ENCODE results near the gene NCOR2.

- no peak for TF ChIP-seq CTCF (IDR thresholded peaks at IDR 0.05)
- TF ChIP-seq POLR2A (IDR thresholded peaks at IDR 0.05) = no peak
These were observed 35.7 kb upstream of the NCOR2 start for GRCh38 chr12:124603100-124603541.
